Stimulated activated naive CD4-positive, alpha-beta T cell treated with Interleukin-2 at 50 U/mL for 16 hours (primary cell): ENCODE measurements around the gene SH3YL1.
"Not testable (repeated sequence)": the region's sequence is repeated elsewhere in the genome, so short reads cannot be mapped to it uniquely, and the experiment has no call there.

ENCODE experiments used
- DNase-seq: peaks from one replicate; lab custom pipeline; 2025; lab: John Stamatoyannopoulos, UW

The SH3YL1 gene

GRCh38 chr2:180311-180710, 83.5 kb downstream of the SH3YL1 start:
- no peak for DNase-seq

GRCh38 chr2:179886-180285, 83.9 kb downstream of the SH3YL1 start:
- no peak for DNase-seq

GRCh38 chr2:177733-178132, 86.1 kb downstream of the SH3YL1 start:
- no peak for DNase-seq

- DNase-seq, result no peak
Measured at GRCh38 chr2:176917-177316, 86.9 kb downstream of the SH3YL1 start.

- peak; percentile 22 for DNase-seq
Measured at GRCh38 chr2:175880-176820, 87.7 kb downstream of the SH3YL1 start.

- DNase-seq, result no peak
Measured at GRCh38 chr2:175161-175786, 88.6 kb downstream of the SH3YL1 start.

- not testable (repeated sequence) for DNase-seq
Measured at GRCh38 chr2:172120-172519, 91.7 kb downstream of the SH3YL1 start.

GRCh38 chr2:169741-170140, 94.1 kb downstream of the SH3YL1 start:
- DNase-seq, result no peak
